Measurements from ENCODE around the gene BRD4. TPM values are rescaled to one million over a fixed set of nuclear protein-coding genes. Genes with fewer than 3 reads are reported as not detected.

Gene BRD4
- total and polyA plus RNA-seq, 2 of the 13 experiments (the other 11 are each of a cell fraction or from before 2014, with no cell fraction given) = 10.5 to 11.4 TPM

GRCh38 chr19:15297416-15298224 lies 34.7 kb downstream of the BRD4 start (continued):
- TF ChIP-seq DMTF1 (CRISPR knock-in tag; IDR thresholded peaks at IDR 0.05) (no peak), THAP8 (CRISPR knock-in tag; IDR thresholded peaks at IDR 0.05; ENCODE audit: borderline replicate concordance) (no peak), BATF2 (CRISPR knock-in tag; IDR thresholded peaks at IDR 0.05) (no peak), AGO2 (optimal IDR thresholded peaks at IDR 0.05; ENCODE audit: low read depth, low read length) (no peak), ZSCAN31 (CRISPR knock-in tag; IDR thresholded peaks at IDR 0.05; ENCODE audit: low read depth) (peak; percentile 66; the same call in 1 of the 2 replicates), MEIS1 (CRISPR knock-in tag; IDR thresholded peaks at IDR 0.05; ENCODE audit: borderline replicate concordance) (peak; percentile 78; the same call in 1 of the 2 replicates), ZFP82 (CRISPR knock-in tag; IDR thresholded peaks at IDR 0.05; ENCODE audit: borderline replicate concordance) (no peak), PRDM4 (CRISPR knock-in tag; IDR thresholded peaks at IDR 0.05; ENCODE audit: borderline replicate concordance) (no peak), ZSCAN20 (CRISPR knock-in tag; IDR thresholded peaks at IDR 0.05; ENCODE audit: borderline replicate concordance) (no peak), GTF3A (CRISPR knock-in tag; conservative IDR thresholded peaks at IDR 0.05) (no peak), NFKB2 (CRISPR knock-in tag; IDR thresholded peaks at IDR 0.05; ENCODE audit: borderline replicate concordance) (no peak), GFI1 (CRISPR knock-in tag; IDR thresholded peaks at IDR 0.05; ENCODE audit: borderline replicate concordance) (0 out of 2 replicates have a peak, but pooled peaks have one; percentile 24), ZNF431 (CRISPR knock-in tag; IDR thresholded peaks at IDR 0.05; ENCODE audit: borderline replicate concordance, low read depth) (0 out of 2 replicates have a peak, but pooled peaks have one; percentile 36), ZXDC (CRISPR knock-in tag; IDR thresholded peaks at IDR 0.05) (no peak), ZSCAN21 (CRISPR knock-in tag; IDR thresholded peaks at IDR 0.05; ENCODE audit: borderline replicate concordance) (0 out of 2 replicates have a peak, but pooled peaks have one; percentile 33), NFYC (CRISPR knock-in tag; IDR thresholded peaks at IDR 0.05) (0 out of 2 replicates have a peak, but pooled peaks have one; percentile 33), ZNF816 (CRISPR knock-in tag; IDR thresholded peaks at IDR 0.05; ENCODE audit: borderline replicate concordance) (no peak)
- TF ChIP-seq, protein P1, sequence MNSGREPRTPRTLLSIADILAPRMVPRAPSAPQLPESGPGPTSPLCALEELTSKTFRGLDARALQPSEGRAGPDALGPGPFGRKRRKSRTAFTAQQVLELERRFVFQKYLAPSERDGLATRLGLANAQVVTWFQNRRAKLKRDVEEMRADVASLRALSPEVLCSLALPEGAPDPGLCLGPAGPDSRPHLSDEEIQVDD (CRISPR knock-in tag; IDR thresholded peaks at IDR 0.05; ENCODE audit: borderline replicate concordance) = no peak
